Panc1 (cell line): ENCODE data around the gene MTFR2.

Experiments used
- POLR2AphosphoS5 ChIP-seq: IDR thresholded peaks from 2 replicates; pipeline ENCODE4 v1.6.1; 2012; ENCODE audit warnings: mild to moderate bottlenecking, low read depth, low read length, moderate library complexity
- REST ChIP-seq, 2 experiments: IDR thresholded peaks; 2 replicates each; pipeline ENCODE4 v1.6.1; 2011 to 2012; ENCODE audit warnings: low read depth in 2 of 2, control low read depth in 1 of 2, low read length in 1 of 2, mild to moderate bottlenecking in 1 of 2, moderate library complexity in 1 of 2; ENCODE audit not compliant: insufficient read depth in 1 of 2
- TCF7L2 ChIP-seq: IDR thresholded peaks from 2 replicates; pipeline ENCODE4 v1.6.1; 2011; ENCODE audit warnings: mild to moderate bottlenecking, low read depth, low read length, inconsistent platforms
- TF ChIP-seq, protein P1 (sequence below): fragments of 450-650 bp; IDR thresholded peaks from 2 replicates; pipeline ENCODE4 v1.5.1; 2017; ENCODE audit warnings: mild to moderate bottlenecking

GRCh38 chr6:136235233-136235564 is 14.9 kb downstream of the MTFR2 start:
- TF ChIP-seq, protein P1, sequence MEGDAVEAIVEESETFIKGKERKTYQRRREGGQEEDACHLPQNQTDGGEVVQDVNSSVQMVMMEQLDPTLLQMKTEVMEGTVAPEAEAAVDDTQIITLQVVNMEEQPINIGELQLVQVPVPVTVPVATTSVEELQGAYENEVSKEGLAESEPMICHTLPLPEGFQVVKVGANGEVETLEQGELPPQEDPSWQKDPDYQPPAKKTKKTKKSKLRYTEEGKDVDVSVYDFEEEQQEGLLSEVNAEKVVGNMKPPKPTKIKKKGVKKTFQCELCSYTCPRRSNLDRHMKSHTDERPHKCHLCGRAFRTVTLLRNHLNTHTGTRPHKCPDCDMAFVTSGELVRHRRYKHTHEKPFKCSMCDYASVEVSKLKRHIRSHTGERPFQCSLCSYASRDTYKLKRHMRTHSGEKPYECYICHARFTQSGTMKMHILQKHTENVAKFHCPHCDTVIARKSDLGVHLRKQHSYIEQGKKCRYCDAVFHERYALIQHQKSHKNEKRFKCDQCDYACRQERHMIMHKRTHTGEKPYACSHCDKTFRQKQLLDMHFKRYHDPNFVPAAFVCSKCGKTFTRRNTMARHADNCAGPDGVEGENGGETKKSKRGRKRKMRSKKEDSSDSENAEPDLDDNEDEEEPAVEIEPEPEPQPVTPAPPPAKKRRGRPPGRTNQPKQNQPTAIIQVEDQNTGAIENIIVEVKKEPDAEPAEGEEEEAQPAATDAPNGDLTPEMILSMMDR = no peak
- TF ChIP-seq REST (IDR thresholded peaks at IDR 0.05; ENCODE audit: insufficient read depth in 1 of 2, low read depth in 2 of 2, low read length in 1 of 2) (no peak), POLR2AphosphoS5 (no peak), TCF7L2 (no peak)
